Neural cell (in vitro differentiated cells): ENCODE measurements around the gene ISCU.

Experiments used
- CTCF ChIP-seq: fragments of 450-650 bp; IDR thresholded peaks from 2 replicates; pipeline ENCODE4 v1.5.1; 2014; ENCODE audit warnings: antibody characterized with exemption, mild to moderate bottlenecking, moderate library complexity; ENCODE audit not compliant: poor library complexity, severe bottlenecking
- EP300 ChIP-seq: fragments of 450-650 bp; conservative IDR thresholded peaks from 2 replicates; pipeline ENCODE4 v1.6.1; 2014; ENCODE audit warnings: antibody characterized with exemption, mild to moderate bottlenecking, moderate library complexity; ENCODE audit not compliant: poor library complexity, severe bottlenecking
- RAD21 ChIP-seq: fragments of 450-650 bp; conservative IDR thresholded peaks from 2 replicates; pipeline ENCODE4 v1.6.1; 2014; ENCODE audit warnings: antibody characterized with exemption, mild to moderate bottlenecking, moderate library complexity
- TAF1 ChIP-seq: IDR thresholded peaks from 2 replicates; pipeline ENCODE4 v1.6.1; 2012; ENCODE audit warnings: low read depth
- TF ChIP-seq, protein P1 (sequence below): IDR thresholded peaks from 2 replicates; pipeline ENCODE4 v1.6.1; 2012; ENCODE audit warnings: borderline replicate concordance

DNA sequence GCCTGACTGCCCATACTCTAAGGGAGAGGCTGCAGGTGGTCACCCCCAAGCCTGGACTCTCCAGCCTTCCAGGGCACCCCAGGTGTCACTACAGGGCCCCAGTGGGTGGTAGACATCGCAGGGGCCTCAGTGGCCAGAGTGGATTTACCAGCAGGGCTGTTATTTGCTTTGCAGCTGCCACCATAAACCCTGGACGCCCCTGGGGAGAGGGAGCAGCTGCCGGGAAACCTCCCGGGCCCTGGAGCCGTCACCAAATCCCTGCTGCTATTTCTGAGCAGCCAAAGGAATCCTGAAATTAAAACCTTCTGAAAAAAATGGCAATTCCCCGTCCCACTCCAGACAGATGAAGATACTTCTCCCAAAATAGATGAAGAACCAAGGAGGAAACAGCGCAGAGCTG, 21.6 kb downstream of the ISCU start:
- no peak for TF ChIP-seq CTCF
- TF ChIP-seq RAD21: no peak
- no peak for TF ChIP-seq TAF1
- TF ChIP-seq EP300: no peak
- TF ChIP-seq, protein P1, sequence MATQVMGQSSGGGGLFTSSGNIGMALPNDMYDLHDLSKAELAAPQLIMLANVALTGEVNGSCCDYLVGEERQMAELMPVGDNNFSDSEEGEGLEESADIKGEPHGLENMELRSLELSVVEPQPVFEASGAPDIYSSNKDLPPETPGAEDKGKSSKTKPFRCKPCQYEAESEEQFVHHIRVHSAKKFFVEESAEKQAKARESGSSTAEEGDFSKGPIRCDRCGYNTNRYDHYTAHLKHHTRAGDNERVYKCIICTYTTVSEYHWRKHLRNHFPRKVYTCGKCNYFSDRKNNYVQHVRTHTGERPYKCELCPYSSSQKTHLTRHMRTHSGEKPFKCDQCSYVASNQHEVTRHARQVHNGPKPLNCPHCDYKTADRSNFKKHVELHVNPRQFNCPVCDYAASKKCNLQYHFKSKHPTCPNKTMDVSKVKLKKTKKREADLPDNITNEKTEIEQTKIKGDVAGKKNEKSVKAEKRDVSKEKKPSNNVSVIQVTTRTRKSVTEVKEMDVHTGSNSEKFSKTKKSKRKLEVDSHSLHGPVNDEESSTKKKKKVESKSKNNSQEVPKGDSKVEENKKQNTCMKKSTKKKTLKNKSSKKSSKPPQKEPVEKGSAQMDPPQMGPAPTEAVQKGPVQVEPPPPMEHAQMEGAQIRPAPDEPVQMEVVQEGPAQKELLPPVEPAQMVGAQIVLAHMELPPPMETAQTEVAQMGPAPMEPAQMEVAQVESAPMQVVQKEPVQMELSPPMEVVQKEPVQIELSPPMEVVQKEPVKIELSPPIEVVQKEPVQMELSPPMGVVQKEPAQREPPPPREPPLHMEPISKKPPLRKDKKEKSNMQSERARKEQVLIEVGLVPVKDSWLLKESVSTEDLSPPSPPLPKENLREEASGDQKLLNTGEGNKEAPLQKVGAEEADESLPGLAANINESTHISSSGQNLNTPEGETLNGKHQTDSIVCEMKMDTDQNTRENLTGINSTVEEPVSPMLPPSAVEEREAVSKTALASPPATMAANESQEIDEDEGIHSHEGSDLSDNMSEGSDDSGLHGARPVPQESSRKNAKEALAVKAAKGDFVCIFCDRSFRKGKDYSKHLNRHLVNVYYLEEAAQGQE: no peak
